Gastrocnemius medialis (tissue), 4 donors: ENCODE results near the gene SERPINA1.

Experiments
- POLR2A ChIP-seq, 2 donors: fragments of 450-650 bp; IDR thresholded peaks; one replicate each; pipeline ENCODE4 v1.6.1; 2017; ENCODE audit warnings: antibody characterized with exemption in 2 of 2, mild to moderate bottlenecking in 2 of 2, moderate library complexity in 2 of 2
- TF ChIP-seq, protein P1 (sequence below), 5 experiments: fragments of 450-650 bp in 3 of 5; fragments of 200-600 bp in 2 of 5; sonication (generic) in 2 of 5; IDR thresholded peaks in 4 of 5; conservative IDR thresholded peaks in 1 of 5; 1 replicate in 4 of 5; 2 replicates in 1 of 5; pipeline ENCODE4 v1.5.1; 2016 to 2019; ENCODE audit warnings: antibody characterized with exemption in 5 of 5, mild to moderate bottlenecking in 3 of 5, moderate library complexity in 3 of 5

DNA sequence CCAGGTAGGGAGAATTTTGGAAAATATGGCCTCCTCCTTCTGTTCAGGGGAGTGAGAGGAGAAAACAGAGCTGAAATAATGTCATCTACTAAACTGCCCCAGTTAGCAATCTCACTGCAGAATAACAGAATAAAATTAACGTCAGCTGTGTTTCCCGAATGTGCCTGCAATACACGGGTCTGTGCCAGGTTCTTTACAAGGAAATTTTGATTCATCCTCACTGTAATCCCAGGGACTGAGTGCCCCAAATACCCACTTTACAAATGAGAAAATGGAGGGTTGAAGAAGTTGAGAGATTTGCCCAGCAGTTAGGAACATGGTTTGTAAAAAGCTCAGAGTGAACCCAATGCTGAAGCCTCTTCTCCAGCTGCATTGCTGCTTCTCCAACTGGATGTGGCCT lies 44.0 kb downstream of the SERPINA1 start:
- TF ChIP-seq POLR2A (IDR thresholded peaks at IDR 0.05), result no peak
- TF ChIP-seq, protein P1, sequence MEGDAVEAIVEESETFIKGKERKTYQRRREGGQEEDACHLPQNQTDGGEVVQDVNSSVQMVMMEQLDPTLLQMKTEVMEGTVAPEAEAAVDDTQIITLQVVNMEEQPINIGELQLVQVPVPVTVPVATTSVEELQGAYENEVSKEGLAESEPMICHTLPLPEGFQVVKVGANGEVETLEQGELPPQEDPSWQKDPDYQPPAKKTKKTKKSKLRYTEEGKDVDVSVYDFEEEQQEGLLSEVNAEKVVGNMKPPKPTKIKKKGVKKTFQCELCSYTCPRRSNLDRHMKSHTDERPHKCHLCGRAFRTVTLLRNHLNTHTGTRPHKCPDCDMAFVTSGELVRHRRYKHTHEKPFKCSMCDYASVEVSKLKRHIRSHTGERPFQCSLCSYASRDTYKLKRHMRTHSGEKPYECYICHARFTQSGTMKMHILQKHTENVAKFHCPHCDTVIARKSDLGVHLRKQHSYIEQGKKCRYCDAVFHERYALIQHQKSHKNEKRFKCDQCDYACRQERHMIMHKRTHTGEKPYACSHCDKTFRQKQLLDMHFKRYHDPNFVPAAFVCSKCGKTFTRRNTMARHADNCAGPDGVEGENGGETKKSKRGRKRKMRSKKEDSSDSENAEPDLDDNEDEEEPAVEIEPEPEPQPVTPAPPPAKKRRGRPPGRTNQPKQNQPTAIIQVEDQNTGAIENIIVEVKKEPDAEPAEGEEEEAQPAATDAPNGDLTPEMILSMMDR (IDR thresholded peaks at IDR 0.05 in 4 of 5, conservative IDR thresholded peaks at IDR 0.05 in 1 of 5), result no peak
